GM19043 (cell line): ENCODE measurements around the gene CTSK.
"Not testable (repeated sequence)": the region's sequence is repeated elsewhere in the genome, so short reads cannot be mapped to it uniquely, and the experiment has no call there.

Source experiments
- ATAC-seq: cut with Tn5 transposase; IDR thresholded peaks from one replicate; pipeline ENCODE4 v1.9.1; 2021; ENCODE audit warnings: low read depth; ENCODE audit not compliant: unreplicated experiment

CTSK gene

DNA sequence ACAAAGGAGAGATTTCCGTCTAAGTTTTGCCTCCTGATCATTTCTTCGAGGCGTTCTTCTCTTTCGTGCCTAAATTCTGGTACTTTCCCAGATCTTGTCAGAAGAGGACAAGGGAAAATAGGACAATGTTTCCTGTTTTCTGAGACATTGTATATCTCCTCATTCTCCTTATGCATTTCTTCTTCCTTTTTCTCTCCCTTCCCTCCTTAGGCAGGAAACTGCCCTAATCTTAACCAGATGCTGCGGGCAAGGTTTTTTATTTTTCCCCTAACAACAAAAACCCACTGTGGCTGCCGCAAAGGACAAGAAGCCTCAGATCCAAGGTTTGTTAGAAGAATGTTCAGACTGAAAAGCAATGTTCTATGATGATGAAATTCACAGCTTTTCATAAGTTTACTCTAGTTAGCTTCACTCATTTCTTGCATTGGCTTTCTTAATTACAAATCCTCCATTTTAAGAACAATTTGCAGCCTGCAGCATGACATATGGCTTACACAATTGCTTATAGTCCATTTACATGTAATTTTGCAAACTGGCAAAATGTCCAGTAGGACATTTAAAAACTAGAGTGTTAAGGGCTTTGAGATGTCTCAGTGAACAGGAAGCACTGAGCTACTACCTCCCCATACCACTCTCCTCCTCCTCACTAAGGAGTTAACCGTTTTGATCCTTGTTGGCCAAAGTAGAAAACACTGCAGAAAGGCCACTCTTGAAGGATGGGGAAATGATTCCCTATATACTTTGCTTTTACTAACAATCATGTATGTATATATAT is 624 bp downstream of the CTSK start:
- ATAC-seq: no peak

DNA sequence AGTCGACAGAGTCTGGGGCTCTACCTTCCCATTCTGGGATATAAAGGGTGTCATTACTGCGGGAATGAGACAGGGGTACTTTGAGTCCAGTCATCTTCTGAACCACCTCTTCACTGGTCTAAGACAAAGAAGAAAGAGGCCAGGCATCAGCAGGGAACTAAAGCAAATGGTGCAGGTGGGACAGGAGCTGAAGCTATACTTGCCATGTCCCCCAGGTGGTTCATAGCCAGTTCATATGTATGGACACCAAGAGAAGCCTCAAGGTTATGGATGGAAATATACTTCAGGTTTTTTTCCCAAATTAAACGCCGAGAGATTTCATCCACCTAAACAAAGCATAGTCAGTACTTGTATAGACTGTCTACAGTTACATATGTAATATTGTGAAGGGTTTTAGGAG is 2.2 kb downstream of the CTSK start:
- ATAC-seq: no peak

DNA sequence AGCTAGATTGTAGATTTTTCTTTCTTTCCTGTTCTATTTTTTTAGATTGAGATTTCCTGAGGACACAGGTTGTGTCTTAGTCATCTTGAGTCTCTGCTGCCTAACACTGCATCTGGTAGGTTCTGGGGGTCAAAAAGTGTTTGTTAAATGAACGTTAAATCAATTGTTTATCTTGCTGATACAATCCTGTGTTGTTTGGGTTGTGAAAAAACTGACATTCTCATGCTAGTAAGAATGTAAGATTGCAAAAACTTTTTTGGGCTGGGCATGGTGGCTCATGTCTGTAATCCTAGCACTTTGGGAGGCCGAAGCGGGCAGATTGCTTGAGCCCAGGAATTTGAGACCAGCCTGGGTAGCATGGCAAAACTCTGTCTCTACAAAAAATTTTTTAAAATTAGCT is 3.4 kb downstream of the CTSK start:
- ATAC-seq: no peak

DNA sequence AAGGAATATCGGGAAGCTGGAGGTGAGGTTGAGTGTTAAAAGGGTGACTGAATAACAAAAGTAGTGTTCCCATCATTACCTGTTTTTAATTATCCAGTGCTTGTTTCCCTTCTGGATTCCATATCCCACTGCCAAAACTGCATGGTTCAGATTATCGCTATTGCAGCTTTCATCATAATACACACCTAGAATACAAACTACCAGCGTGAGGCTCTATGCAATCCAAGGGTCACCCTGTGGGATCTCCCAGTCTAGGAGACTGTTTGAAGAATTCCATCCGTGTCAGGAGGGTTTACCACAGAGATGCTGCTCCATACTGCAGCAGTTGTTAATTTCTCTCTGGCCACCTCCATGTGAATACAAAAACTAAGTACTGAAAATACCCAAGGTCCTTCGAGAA is 9.0 kb downstream of the CTSK start:
- ATAC-seq: no peak

DNA sequence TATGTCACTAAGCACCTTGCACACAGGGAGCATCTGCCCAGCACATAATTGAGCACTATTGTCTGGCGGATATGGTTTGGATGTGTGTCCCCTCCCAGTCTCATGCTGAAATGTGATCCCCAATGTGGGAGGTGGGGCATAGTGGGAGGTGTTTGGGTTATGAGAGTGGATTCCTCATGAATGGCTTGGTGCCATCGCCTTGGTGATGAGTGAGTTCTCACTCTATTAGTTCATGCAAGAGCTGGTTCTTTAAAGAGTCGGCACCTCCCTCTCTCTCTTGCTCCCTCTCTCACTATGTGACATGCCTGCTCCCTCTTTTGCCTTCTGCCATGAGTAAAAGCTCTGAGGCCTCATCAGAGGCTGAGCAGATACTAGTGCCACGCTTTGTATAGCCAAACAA is 9.5 kb downstream of the CTSK start:
- no peak for ATAC-seq

DNA sequence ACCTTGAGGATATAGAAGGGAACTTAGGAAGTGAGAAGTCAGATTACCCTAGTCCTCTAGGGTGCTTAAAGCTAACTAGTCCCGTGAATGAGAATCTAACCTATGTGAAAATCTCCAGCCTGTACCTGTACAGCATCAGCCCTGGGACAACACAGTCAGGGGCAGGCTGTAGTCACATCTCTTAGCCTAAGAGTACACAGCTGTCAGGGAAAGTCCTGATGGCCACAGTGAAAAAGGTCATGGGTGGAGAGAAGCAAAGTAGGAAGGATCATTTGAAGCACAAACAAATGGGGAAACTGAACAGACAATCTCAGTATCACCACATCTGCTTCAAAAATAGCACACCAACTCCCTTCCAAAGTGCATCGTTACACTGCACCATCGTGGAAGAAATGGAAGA is 11.7 kb downstream of the CTSK start:
- ATAC-seq: no peak

DNA sequence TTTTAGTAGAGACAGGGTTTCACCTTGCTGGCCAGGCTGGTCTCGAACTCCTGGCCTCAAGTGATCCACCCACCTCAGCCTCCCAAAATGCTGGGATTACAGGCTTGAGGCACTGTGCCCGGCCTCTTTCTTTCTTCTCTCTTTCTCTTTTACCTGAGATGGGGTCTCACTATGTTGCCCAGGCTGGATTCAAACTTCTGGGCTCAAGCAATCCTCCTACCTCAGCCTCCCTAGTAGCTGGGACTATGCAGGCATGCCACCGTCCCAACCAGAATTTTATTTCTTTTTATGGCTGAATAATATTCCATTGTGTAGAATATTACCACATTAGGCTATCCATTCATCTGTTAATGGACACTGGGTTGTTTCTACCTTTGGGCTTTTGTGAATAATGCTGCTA is 14.3 kb downstream of the CTSK start:
- not testable (repeated sequence) for ATAC-seq

DNA sequence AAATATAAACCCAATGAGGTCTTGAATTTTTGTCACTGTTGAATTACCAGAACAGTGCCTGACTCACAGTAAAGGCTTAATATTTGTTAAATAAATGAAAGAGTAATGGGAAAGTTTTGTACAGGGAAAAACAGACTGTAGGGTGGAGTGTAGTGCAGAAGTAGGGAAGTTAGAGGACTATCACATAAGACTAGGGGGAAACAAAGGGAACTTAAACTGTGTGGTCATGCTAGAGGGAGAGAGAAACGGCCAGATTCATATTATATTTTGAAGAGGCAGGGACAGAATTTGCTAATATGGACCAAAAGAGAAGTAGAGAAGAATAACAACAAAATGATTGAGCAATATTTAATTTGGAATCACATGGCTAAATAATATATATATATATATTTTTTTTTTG is 14.8 kb downstream of the CTSK start:
- ATAC-seq: no peak

DNA sequence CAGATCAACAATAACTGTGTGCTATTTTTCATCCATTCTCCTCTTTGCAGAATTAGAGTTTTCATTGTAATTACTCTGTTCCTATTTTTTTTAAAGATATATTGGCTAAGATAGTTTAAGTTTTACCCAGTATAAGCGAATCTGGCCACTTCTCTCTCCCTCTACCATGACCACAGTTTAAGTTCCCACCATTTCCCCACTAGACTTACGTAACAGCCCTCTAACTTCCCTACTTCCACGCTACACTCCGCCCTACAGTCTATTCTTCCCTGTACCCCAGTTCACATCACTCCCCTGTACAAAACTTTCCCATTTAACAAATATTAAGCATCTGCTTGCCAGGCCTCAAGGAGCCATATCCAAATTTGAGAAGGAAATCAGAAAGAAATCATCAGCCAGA is 16.5 kb downstream of the CTSK start:
- no peak for ATAC-seq

DNA sequence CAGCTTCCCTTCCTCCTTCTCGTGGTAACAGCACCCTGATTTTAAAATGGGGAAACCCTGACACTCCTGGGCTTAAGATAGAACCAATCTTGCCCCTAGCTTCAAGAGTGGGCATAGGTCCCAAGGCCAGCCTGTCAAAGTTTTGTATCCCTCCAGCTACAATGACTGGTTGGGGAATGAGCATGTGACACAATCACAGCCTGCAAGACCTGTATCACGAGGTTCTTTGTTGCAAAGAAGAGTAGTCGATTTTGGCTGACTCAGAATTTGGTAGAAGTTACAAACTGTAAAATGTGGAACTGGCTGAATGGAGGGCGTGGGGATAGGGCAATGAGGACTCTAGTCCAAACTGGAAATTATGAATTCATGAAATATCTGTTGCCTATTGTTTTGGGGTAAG is 18.7 kb downstream of the CTSK start:
- no peak for ATAC-seq

DNA sequence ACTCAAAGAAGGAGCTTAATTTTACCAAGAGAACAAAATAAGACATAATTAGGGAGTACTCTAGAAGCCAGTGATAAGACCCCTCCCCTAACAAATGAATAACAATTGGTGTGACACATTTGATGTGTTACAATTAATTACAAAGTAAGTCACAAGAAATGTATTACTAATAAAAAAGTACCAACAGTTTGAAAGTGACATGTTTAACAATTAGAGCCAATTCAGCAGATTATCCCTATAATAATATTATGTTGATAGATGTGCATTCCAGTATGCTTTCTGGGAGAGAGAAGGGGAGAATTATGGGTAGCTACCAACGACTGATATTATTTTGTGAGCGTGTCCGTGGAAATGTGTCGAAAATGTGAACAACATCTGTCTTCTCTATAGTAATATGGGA is 19.1 kb downstream of the CTSK start:
- no peak for ATAC-seq

DNA sequence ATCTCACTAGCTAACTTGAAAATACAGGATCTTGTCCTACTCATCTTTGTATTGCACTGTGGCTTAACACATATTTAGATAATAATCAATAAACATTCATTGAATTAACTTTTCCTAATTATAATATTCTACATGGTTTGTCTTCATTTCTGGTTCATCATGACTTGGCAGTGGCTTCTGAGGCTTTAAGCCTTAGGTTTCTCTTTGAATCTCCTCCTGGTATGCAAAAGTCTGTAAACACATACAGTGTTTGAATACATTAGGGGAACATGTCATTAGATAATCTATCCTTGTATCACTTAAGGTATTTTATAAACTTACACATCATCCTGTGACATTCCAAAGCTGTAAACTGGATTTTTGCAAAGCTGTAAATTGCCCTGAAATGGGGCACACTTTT is 20.6 kb downstream of the CTSK start:
- no peak for ATAC-seq

DNA sequence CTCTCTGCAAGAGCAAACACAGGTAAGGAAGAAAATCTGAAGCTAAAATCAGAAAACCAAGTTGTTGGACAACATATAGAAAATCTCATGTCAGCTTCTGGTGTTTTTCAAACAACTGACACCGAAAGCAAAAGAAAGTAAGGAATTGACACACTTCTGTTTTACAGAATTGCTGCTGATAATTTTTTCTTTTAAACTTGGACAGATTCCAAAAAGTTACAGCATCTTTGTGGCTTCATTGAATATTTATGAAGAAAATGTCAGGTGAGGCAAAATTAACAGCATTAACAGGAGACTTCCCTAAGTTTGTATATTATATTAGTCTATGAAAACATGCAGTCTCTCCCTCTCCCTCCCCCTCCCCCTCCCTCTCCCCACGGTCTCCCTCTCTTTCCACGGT is 27.6 kb downstream of the CTSK start:
- no peak for ATAC-seq

DNA sequence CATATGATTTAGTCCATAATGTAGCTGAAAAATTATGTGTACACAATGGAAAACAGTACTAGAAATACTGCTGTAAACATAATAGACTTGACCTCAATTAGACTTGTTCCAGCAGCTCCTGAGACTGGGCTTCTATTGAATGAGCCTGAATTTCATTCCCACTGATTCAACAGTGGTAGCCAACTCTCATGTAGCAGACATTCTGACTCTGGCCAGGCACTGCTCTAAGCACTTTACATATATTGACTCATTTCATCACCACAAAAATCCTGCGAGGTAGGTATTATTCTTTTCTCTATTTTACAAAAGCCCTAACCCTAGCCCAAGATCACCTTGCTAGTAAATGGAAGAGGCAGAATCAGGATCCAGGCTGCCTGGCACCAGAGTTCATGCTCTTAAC is 29.7 kb downstream of the CTSK start:
- ATAC-seq: no peak

DNA sequence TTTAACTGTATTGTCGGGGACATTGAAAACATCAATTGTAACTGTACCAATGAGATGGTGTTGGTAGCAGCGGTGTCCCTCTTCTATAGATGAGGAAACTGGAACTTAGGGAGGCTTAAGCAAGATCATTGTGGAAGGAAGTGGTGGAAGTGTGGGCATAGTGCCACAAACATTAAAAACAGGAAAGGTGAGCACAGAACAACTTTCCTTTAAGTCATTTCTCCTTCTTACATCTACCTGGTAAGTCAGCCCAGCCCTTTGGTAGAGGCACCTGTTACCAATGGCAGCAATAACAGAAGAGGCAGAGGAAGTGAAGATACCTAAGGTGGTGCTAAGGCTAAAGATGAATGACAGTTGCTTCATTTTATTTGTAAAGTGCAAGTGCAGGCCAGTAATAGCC is 30.5 kb downstream of the CTSK start:
- ATAC-seq: no peak

DNA sequence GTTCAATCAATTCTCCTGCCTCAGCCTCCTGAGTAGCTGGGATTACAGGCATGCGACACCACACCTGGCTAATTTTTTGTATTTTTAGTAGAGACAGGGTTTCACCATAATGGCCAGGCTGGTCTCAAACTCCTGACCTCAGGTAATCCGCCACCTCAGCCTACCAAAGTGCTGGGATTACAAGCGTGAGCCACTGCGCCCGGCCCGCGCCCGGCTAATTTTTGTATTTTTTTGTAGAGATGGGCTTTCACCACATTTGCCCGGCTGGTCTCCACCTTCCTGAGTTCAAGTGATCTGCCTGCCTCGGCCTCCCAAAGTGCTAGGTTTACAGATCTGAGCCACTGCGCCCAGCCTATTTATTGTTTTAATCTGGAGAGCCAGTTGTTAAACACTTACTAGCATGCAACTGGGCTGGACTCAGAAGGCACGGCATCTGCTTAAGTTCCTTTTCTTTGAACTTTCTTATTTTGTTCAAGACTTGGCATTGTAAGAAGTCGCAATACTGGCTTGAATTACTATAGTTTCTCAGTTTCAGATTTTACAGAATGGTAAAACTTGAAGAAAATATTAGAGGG is 32.0 kb downstream of the CTSK start:
- not testable (repeated sequence) for ATAC-seq

DNA sequence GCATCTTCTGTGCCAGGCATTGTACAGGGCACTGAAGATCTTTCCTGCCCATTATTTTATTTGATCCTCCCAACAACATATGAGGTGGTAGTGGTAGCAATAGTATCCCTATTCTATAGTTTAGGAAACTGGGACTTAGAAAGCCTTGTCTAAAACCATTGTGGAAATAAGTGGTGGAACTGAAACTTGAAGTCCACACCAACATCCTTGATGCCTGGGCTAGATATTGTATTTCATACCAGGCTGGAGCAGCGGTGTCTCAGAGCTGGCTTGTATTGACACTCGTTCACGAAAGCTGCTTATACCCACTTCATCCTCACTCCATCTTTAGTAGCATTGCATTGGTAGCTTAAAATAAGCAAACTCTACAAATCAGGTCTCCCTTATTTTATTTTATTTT is 32.8 kb downstream of the CTSK start:
- ATAC-seq: no peak

DNA sequence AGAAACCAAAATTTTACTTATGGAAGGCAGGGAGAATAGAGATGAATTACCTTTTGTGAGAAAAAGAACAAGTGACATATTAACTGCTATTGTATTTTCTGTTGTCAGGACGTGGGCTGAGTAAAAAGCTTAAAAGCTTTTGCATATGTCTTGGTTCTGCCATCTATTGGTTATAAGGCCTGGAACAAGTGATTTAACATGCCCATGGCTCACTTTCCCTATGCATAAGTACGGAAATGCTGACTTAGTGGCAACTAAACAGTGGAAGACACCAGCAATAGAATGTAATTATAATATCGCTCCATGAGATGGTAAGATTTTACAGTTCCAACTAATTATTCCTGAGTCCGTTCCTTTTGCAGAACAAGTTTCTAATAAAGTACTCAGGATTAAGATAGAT is 35.7 kb downstream of the CTSK start:
- no peak for ATAC-seq

DNA sequence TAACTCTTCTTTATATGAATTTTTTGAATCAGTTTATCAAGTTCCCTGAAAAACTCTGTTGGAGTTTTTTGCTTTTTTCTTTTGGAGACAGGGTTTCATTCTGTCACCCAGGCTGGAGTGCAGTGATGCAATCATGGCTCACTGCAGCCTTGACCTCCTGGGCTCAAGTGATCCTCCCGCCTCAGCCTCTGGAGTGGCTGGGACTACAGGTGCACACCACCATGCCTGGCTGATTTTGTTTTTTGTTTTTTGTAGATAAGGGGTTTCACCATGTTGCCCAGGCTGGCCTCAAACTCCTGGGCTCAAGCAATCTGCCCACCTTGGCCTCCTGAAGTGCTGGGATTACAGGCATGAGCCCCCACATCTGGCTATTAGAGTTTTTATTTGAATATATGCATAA is 40.4 kb downstream of the CTSK start:
- not testable (repeated sequence) for ATAC-seq

DNA sequence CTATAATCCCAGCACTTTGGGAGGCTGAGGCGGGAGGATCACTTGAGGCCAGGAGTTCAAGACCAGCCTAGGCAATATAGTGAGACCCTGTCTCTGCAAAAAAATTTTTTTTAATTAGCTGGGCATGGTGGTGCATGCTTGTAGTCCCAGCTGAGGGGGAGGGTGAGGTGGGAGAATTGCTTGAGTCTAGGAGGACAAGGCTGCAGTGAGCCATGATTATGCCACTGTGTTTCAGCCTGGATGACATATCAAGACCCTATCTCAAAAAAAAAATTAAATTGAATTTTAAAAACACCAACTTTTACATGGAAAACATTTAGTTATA is 42.1 kb downstream of the CTSK start:
- ATAC-seq: peak; percentile 10

DNA sequence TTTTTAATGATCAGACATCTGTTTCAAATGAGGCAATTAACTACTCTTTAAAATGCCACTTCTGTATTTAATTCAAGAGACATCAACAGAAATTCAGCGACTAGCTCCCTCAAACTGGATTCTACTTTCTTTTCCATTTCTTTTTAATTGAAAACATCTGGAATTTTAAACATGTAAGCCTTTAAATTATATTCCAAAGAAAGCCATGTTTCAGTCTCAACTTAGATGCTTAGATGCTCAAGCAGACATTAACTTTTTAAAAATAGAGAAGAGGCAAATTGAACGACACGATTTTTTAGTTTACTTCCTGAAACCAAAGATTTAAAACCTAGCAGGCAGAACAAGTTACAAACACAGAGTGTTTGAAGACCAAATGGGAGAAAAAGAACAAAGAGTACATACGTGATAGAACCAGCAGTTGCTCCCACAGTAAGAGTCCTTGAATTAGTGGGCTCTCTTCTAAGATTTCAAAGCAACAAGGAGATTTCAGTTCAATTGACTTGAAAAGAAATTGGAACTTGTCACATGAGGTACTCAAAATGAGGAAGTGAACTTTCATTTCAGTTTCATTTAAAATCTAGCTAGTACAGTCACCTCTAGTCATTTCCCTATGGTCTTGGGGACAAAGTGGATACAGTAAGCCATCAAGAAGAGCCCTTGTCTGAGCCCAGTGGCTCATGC is 42.6 kb downstream of the CTSK start, which contains the start of gene CTSS:
Gene CTSS, minus strand, starts transcription at position 483 of the 681 bp plus-strand sequence. CDS start 1,015 bp downstream, outside the sequence.
- ATAC-seq: peak; percentile 74

DNA sequence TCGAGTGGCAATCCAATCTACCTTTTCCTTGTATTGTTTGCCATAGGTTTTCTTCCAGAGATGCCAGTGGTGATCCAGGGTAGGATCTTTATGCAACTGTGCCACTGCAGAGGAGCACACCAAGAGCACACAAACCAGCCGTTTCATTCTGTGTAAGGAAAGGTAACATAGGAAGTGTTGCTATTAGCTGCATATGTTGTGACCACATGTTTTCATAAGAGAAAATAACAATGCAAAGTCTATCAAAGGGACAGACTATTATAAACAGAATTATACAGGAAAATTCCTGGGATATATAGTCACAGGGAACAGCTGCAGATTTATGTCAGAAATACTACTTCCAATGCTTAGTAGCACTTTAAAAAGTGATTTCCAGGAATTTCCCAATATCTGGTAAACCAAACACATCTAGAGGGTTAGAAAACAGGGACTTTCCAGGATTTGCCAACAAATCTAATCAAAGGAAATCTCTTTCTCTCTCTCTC is 43.4 kb downstream of the CTSK start:
- ATAC-seq: no peak
